Neural crest cell (in vitro differentiated cells): Measurements from ENCODE around the gene TBC1D4. TPM values are rescaled to one million over a fixed set of nuclear protein-coding genes. Genes with fewer than 3 reads are reported as not detected.
"Not testable (repeated sequence)": the region's sequence is repeated elsewhere in the genome, so short reads cannot be mapped to it uniquely, and the experiment has no call there.

Experiments used
- DNase-seq: peaks from one replicate; pipeline ENCODE4 v3.0.0; 2021; ENCODE audit warnings: low read depth, mixed read lengths, low spot score
- H3K27ac Mint-ChIP-seq: one replicate; pipeline ENCODE4 v1.8.0; 2021; ENCODE audit warnings: mild to moderate bottlenecking, mixed read lengths; ENCODE audit not compliant: unreplicated experiment
- H3K27me3 Mint-ChIP-seq: 2 replicates; pipeline ENCODE4 v1.8.0; 2021; ENCODE audit warnings: low read depth, mild to moderate bottlenecking, mixed read lengths
- H3K36me3 Mint-ChIP-seq: 2 replicates; pipeline ENCODE4 v1.8.0; 2021; ENCODE audit warnings: low read depth, mild to moderate bottlenecking, mixed read lengths
- H3K4me1 Mint-ChIP-seq: 2 replicates; pipeline ENCODE4 v1.8.0; 2021; ENCODE audit warnings: mixed read lengths
- H3K4me3 Mint-ChIP-seq: one replicate; pipeline ENCODE4 v1.8.0; 2021; ENCODE audit warnings: mild to moderate bottlenecking, mixed read lengths
- H3K9me3 Mint-ChIP-seq: 2 replicates; pipeline ENCODE4 v1.8.0; 2021; ENCODE audit warnings: mixed read lengths
- CTCF ChIP-seq: fragments of 200-600 bp; sonication (generic); conservative IDR thresholded peaks from 2 replicates; pipeline ENCODE4 v1.5.0; 2021; ENCODE audit warnings: antibody characterized with exemption, mild to moderate bottlenecking
- total RNA-seq: library from RNA; stranded (reverse); gene quantifications from 2 replicates; pipeline ENCODE4 v1.2.1, GENCODE V29; 2021

Gene TBC1D4
- total RNA-seq, 1 donor from 2014 or later = 13.4 TPM

DNA sequence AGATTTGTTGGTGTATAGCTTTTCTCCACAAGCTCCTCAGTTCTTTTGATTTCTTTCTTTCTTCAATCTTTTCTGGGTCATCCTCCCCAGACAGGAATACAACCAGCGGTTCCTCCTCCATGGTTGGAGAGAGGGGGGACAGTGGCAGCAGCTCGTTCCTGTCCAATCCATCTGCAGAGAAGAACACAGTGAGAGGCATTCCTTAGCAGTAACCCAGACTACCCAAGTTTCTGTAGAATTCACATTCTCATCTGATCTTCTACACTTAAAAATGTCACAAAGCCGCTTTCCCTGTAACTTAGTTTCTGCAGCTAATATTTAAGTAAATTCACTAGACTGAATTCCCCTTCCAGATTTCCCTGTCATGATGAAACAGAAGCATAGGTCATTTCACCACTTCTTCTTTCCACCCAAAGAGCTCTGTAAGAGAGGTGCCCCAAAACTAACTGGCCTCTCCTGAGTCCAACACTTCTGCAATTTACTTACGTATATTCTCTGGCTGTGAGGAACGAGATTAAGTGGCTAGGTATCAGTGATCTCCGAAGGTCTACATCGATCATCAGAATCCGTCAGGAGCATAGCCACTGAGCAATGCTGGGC lies 171.9 kb downstream of the TBC1D4 start:
- Mint-ChIP-seq H3K9me3 (no peaks in the 10 kb centered on the region), H3K36me3 (no peaks in the 10 kb centered on the region), H3K4me3 (no peak overlapping the region), H3K27me3 (no peaks in the 10 kb centered on the region), H3K27ac (no peak overlapping the region), H3K4me1 (no peaks in the 10 kb centered on the region)
- no peak for TF ChIP-seq CTCF
- no peak for DNase-seq

GRCh38 chr13:75308222-75308621 lies 173.7 kb downstream of the TBC1D4 start:
- no peaks in the 10 kb centered on the region for H3K9me3 Mint-ChIP-seq
- H3K4me1 Mint-ChIP-seq = no peaks in the 10 kb centered on the region
- no peaks in the 10 kb centered on the region for H3K27me3 Mint-ChIP-seq
- peaks cover 3% of the 10 kb centered on the region for H3K36me3 Mint-ChIP-seq
- H3K27ac Mint-ChIP-seq = no peak overlapping the region
- TF ChIP-seq CTCF = no peak
- no peak overlapping the region for H3K4me3 Mint-ChIP-seq
- DNase-seq = no peak

DNA sequence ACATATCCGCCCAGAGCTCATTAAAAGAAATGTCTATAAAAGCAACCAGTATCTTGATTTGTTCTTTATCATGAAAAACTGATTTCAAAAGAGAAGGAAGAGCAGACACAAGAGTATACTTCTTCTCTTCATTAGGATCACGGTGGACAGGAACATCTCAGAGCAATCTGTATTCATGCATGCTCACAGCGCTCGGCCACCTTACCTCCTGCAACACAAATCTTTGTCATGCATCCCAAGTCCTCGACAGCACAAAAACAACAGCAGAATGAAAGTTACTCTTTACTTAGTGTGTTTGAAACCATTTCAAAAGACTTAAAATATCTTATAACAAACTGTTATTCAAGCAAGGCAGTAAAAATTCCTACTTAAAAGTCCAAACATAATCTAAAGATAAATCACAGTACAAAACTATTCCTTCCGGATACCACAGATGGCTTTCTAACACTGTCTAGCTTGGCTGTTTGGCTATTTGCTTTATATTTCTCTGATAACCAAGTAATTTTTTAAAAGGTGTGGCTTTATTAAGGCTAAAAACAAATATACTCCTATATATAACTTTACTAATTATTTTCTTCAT lies 174.5 kb downstream of the TBC1D4 start:
- Mint-ChIP-seq H3K27ac (no peak overlapping the region), H3K36me3 (peaks cover 3% of the 10 kb centered on the region), H3K9me3 (no peaks in the 10 kb centered on the region), H3K27me3 (no peaks in the 10 kb centered on the region), H3K4me3 (no peak overlapping the region), H3K4me1 (no peaks in the 10 kb centered on the region)
- DNase-seq = no peak
- TF ChIP-seq CTCF = no peak

GRCh38 chr13:75306967-75307366 lies 175.0 kb downstream of the TBC1D4 start:
- not testable (repeated sequence) for H3K27me3 Mint-ChIP-seq, H3K27ac Mint-ChIP-seq, H3K9me3 Mint-ChIP-seq, H3K4me1 Mint-ChIP-seq, H3K4me3 Mint-ChIP-seq, DNase-seq, H3K36me3 Mint-ChIP-seq

GRCh38 chr13:75305059-75305458 lies 176.9 kb downstream of the TBC1D4 start:
- Mint-ChIP-seq H3K36me3 (peaks cover 3% of the 10 kb centered on the region), H3K27ac (no peak overlapping the region), H3K27me3 (no peaks in the 10 kb centered on the region), H3K4me3 (no peak overlapping the region), H3K4me1 (no peaks in the 10 kb centered on the region), H3K9me3 (no peaks in the 10 kb centered on the region)
- DNase-seq = no peak
- no peak for TF ChIP-seq CTCF

GRCh38 chr13:75303263-75303662 lies 178.7 kb downstream of the TBC1D4 start:
- H3K4me3 Mint-ChIP-seq = no peak overlapping the region
- no peak for DNase-seq
- H3K4me1 Mint-ChIP-seq = peaks cover 12% of the 10 kb centered on the region
- H3K27ac Mint-ChIP-seq = no peak overlapping the region
- H3K9me3 Mint-ChIP-seq = no peaks in the 10 kb centered on the region
- peaks cover 3% of the 10 kb centered on the region for H3K36me3 Mint-ChIP-seq
- TF ChIP-seq CTCF = no peak
- H3K27me3 Mint-ChIP-seq = no peaks in the 10 kb centered on the region
